GM18858 (cell line): Measurements from ENCODE around the gene FRMD4A.
"Not testable (repeated sequence)": the region's sequence is repeated elsewhere in the genome, so short reads cannot be mapped to it uniquely, and the experiment has no call there.

Source experiments
- ATAC-seq: cut with Tn5 transposase; IDR thresholded peaks from one replicate; pipeline ENCODE4 v1.9.1; 2021; ENCODE audit not compliant: unreplicated experiment

The FRMD4A gene

GRCh38 chr10:14066106-14066505 is 264.6 kb downstream of the FRMD4A start:
- no peak for ATAC-seq

- ATAC-seq: no peak
These were observed 267.0 kb downstream of the FRMD4A start for GRCh38 chr10:14063531-14064285.

- no peak for ATAC-seq
These were observed 268.0 kb downstream of the FRMD4A start for GRCh38 chr10:14062528-14063260.

- no peak for ATAC-seq
These were observed 270.2 kb downstream of the FRMD4A start for GRCh38 chr10:14060320-14061070.

GRCh38 chr10:14056610-14057332 is 274.0 kb downstream of the FRMD4A start:
- no peak for ATAC-seq

GRCh38 chr10:14052931-14053330 is 277.8 kb downstream of the FRMD4A start:
- no peak for ATAC-seq

- no peak for ATAC-seq
These were observed 280.1 kb downstream of the FRMD4A start for GRCh38 chr10:14050598-14050997.

GRCh38 chr10:14048930-14049613 is 281.7 kb downstream of the FRMD4A start:
- no peak for ATAC-seq

- no peak for ATAC-seq
These were observed 283.3 kb downstream of the FRMD4A start for GRCh38 chr10:14047431-14047830.

- not testable (repeated sequence) for ATAC-seq
These were observed 288.7 kb downstream of the FRMD4A start for GRCh38 chr10:14042051-14042450.

- no peak for ATAC-seq
These were observed 289.7 kb downstream of the FRMD4A start for GRCh38 chr10:14040787-14041631.

- no peak for ATAC-seq
These were observed 290.6 kb downstream of the FRMD4A start for GRCh38 chr10:14039968-14040668.

- ATAC-seq: no peak
These were observed 294.5 kb downstream of the FRMD4A start for GRCh38 chr10:14036233-14036632.

- ATAC-seq: no peak
These were observed 295.2 kb downstream of the FRMD4A start for GRCh38 chr10:14035506-14035905.

- no peak for ATAC-seq
These were observed 298.2 kb downstream of the FRMD4A start for GRCh38 chr10:14032406-14032998.

GRCh38 chr10:14026325-14026724 is 304.4 kb downstream of the FRMD4A start:
- no peak for ATAC-seq

- ATAC-seq: no peak
These were observed 305.2 kb downstream of the FRMD4A start for GRCh38 chr10:14025283-14026189.
